NCI-H2227 treated with DMSO at 0.1 percent for 48 hours (cell line): ENCODE measurements around the gene THOC7.

Experiments used
- DNase-seq: peaks from one replicate; lab custom pipeline; 2025; lab: John Stamatoyannopoulos, UW

THOC7 gene

GRCh38 chr3:63878394-63879060 is 14.9 kb upstream of the THOC7 start:
- DNase-seq = no peak

GRCh38 chr3:63877737-63878393 is 14.3 kb upstream of the THOC7 start:
- DNase-seq = no peak

- DNase-seq = no peak
Measured at GRCh38 chr3:63876260-63876659, 12.7 kb upstream of the THOC7 start.

GRCh38 chr3:63875510-63875909 is 11.9 kb upstream of the THOC7 start:
- peak; percentile 85 for DNase-seq

GRCh38 chr3:63874769-63875168 is 11.2 kb upstream of the THOC7 start:
- DNase-seq = no peak

GRCh38 chr3:63872135-63872924 is 8.7 kb upstream of the THOC7 start:
- no peak for DNase-seq

- DNase-seq = no peak
Measured at GRCh38 chr3:63870615-63871005, 7.0 kb upstream of the THOC7 start.

- no peak for DNase-seq
Measured at GRCh38 chr3:63869940-63870614, 6.5 kb upstream of the THOC7 start.

GRCh38 chr3:63867225-63867624 is 3.6 kb upstream of the THOC7 start:
- DNase-seq = no peak

- DNase-seq = no peak
Measured at GRCh38 chr3:63864965-63865327, 1.3 kb upstream of the THOC7 start.

- no peak for DNase-seq
Measured at GRCh38 chr3:63864008-63864964, 681 bp upstream of the THOC7 start.

- no peak for DNase-seq
Measured at GRCh38 chr3:63862804-63863149, 828 bp downstream of the THOC7 start.

- no peak for DNase-seq
Measured at GRCh38 chr3:63861306-63861705, 2.3 kb downstream of the THOC7 start.

- DNase-seq = no peak
Measured at GRCh38 chr3:63860776-63861175, 2.8 kb downstream of the THOC7 start.

GRCh38 chr3:63857311-63857710 is 6.3 kb downstream of the THOC7 start:
- no peak for DNase-seq

- no peak for DNase-seq
Measured at GRCh38 chr3:63855333-63855940, 8.2 kb downstream of the THOC7 start.

GRCh38 chr3:63853106-63853505 is 10.5 kb downstream of the THOC7 start:
- no peak for DNase-seq

GRCh38 chr3:63851287-63851686 is 12.3 kb downstream of the THOC7 start:
- no peak for DNase-seq

GRCh38 chr3:63849175-63849574 is 14.4 kb downstream of the THOC7 start:
- no peak for DNase-seq

GRCh38 chr3:63847718-63848450 is 15.7 kb downstream of the THOC7 start:
- DNase-seq = no peak
